Memory B cell (primary cell): ENCODE data around the gene SPA17.

Experiments
- ATAC-seq: fragments of 150-1000 bp; cut with Tn5 transposase; 2 replicates; pipeline ENCODE4 v1.10.0; 2021; ENCODE audit warnings: low read depth, mild to moderate bottlenecking, moderate library complexity
- DNase-seq, 2 donors: peaks; one replicate each; pipeline ENCODE4 v3.0.0; 2022; ENCODE audit warnings: low spot score in 2 of 2
- H3K27ac Mint-ChIP-seq: one replicate; pipeline ENCODE4 v1.8.0; 2022; ENCODE audit warnings: mild to moderate bottlenecking, moderate library complexity, mixed read lengths
- H3K27me3 Mint-ChIP-seq: one replicate; pipeline ENCODE4 v1.8.0; 2022; ENCODE audit warnings: mixed read lengths
- H3K36me3 Mint-ChIP-seq: one replicate; pipeline ENCODE4 v1.8.0; 2022; ENCODE audit warnings: mild to moderate bottlenecking, mixed read lengths
- H3K4me1 Mint-ChIP-seq: one replicate; pipeline ENCODE4 v1.8.0; 2022; ENCODE audit warnings: mixed read lengths
- H3K4me3 Mint-ChIP-seq: one replicate; pipeline ENCODE4 v1.8.0; 2022; ENCODE audit warnings: mild to moderate bottlenecking, moderate library complexity, mixed read lengths
- H3K9me3 Mint-ChIP-seq: one replicate; pipeline ENCODE4 v1.8.0; 2022; ENCODE audit warnings: mixed read lengths

The SPA17 gene

GRCh38 chr11:124673333-124674167, at the start of gene SPA17, which contains the start of gene SIAE:
TSS of gene SPA17 (plus strand) at chr11:124673904. CDS start at chr11:124675265, 1,361 bp downstream.
TSS of gene SIAE (minus strand) at chr11:124673739. CDS start at chr11:124673708, 31 bp downstream.
- H3K4me3 Mint-ChIP-seq: peak within 1 kb of the TSS; percentile 91
- H3K9me3 Mint-ChIP-seq: no peaks in the 10 kb centered on the region
- ATAC-seq (peak; percentile 85), DNase-seq (peak; percentile 74 to 90)
- H3K4me1 Mint-ChIP-seq: peaks cover 12% of the 10 kb centered on the region
- H3K27me3 Mint-ChIP-seq: no peaks in the 10 kb centered on the region
- H3K36me3 Mint-ChIP-seq: no peaks in the 10 kb centered on the region
- H3K27ac Mint-ChIP-seq: peak within 1 kb of the TSS; percentile 98

- H3K27ac Mint-ChIP-seq: peak overlapping the region; percentile 54
- no peak for DNase-seq
- no peaks in the 10 kb centered on the region for H3K27me3 Mint-ChIP-seq
- H3K4me3 Mint-ChIP-seq: no peak overlapping the region
- ATAC-seq: no peak
- H3K4me1 Mint-ChIP-seq: peaks cover 18% of the 10 kb centered on the region
- H3K9me3 Mint-ChIP-seq: no peaks in the 10 kb centered on the region
- H3K36me3 Mint-ChIP-seq: peaks cover 22% of the 10 kb centered on the region
Measured at GRCh38 chr11:124625504-124626168, 48.1 kb upstream of the SPA17 start.

- Mint-ChIP-seq H3K4me3 (no peak overlapping the region), H3K36me3 (peaks cover 31% of the 10 kb centered on the region), H3K27me3 (no peaks in the 10 kb centered on the region), H3K9me3 (no peaks in the 10 kb centered on the region), H3K4me1 (peaks cover 15% of the 10 kb centered on the region), H3K27ac (no peak overlapping the region)
- DNase-seq (no peak), ATAC-seq (no peak)
Measured at GRCh38 chr11:124627546-124627945, 46.2 kb upstream of the SPA17 start.

GRCh38 chr11:124629961-124630360, 43.7 kb upstream of the SPA17 start:
- no peak for ATAC-seq
- no peaks in the 10 kb centered on the region for H3K27me3 Mint-ChIP-seq
- H3K9me3 Mint-ChIP-seq: no peaks in the 10 kb centered on the region
- peaks cover 33% of the 10 kb centered on the region for H3K36me3 Mint-ChIP-seq
- H3K4me1 Mint-ChIP-seq: peaks cover 7% of the 10 kb centered on the region
- H3K27ac Mint-ChIP-seq: no peak overlapping the region
- H3K4me3 Mint-ChIP-seq: no peak overlapping the region
- DNase-seq: no peak

GRCh38 chr11:124633355-124633754, 40.3 kb upstream of the SPA17 start:
- no peaks in the 10 kb centered on the region for H3K9me3 Mint-ChIP-seq
- no peaks in the 10 kb centered on the region for H3K4me1 Mint-ChIP-seq
- H3K4me3 Mint-ChIP-seq: no peak overlapping the region
- no peak for ATAC-seq
- no peak for DNase-seq
- no peak overlapping the region for H3K27ac Mint-ChIP-seq
- no peaks in the 10 kb centered on the region for H3K27me3 Mint-ChIP-seq
- H3K36me3 Mint-ChIP-seq: peaks cover 32% of the 10 kb centered on the region

GRCh38 chr11:124635932-124636331, 37.8 kb upstream of the SPA17 start:
- ATAC-seq (no peak), DNase-seq (no peak)
- Mint-ChIP-seq H3K4me3 (no peak overlapping the region), H3K27me3 (no peaks in the 10 kb centered on the region), H3K9me3 (no peaks in the 10 kb centered on the region), H3K36me3 (peaks cover 22% of the 10 kb centered on the region), H3K4me1 (no peaks in the 10 kb centered on the region), H3K27ac (peak overlapping the region; percentile 15)

GRCh38 chr11:124638500-124638899, 35.2 kb upstream of the SPA17 start:
- ATAC-seq: no peak
- no peaks in the 10 kb centered on the region for H3K9me3 Mint-ChIP-seq

GRCh38 chr11:124639186-124639585, 34.5 kb upstream of the SPA17 start:
- peaks cover 11% of the 10 kb centered on the region for H3K36me3 Mint-ChIP-seq
- H3K9me3 Mint-ChIP-seq: no peaks in the 10 kb centered on the region
- ATAC-seq: no peak
- DNase-seq: no peak
- H3K4me1 Mint-ChIP-seq: no peaks in the 10 kb centered on the region
- H3K27ac Mint-ChIP-seq: no peak overlapping the region
- no peaks in the 10 kb centered on the region for H3K27me3 Mint-ChIP-seq
- H3K4me3 Mint-ChIP-seq: no peak overlapping the region

More at GRCh38 chr11:124638500-124638899, 35.2 kb upstream of the SPA17 start:
- H3K4me3 Mint-ChIP-seq: no peak overlapping the region
- H3K27me3 Mint-ChIP-seq: no peaks in the 10 kb centered on the region
- no peak overlapping the region for H3K27ac Mint-ChIP-seq
- H3K36me3 Mint-ChIP-seq: peaks cover 11% of the 10 kb centered on the region
- no peaks in the 10 kb centered on the region for H3K4me1 Mint-ChIP-seq
- no peak for DNase-seq

GRCh38 chr11:124640666-124641065, 33.0 kb upstream of the SPA17 start:
- no peak for DNase-seq
- H3K9me3 Mint-ChIP-seq: no peaks in the 10 kb centered on the region
- no peaks in the 10 kb centered on the region for H3K27me3 Mint-ChIP-seq
- H3K27ac Mint-ChIP-seq: no peak overlapping the region
- no peak for ATAC-seq
- no peak overlapping the region for H3K4me3 Mint-ChIP-seq
- H3K36me3 Mint-ChIP-seq: peaks cover 11% of the 10 kb centered on the region
- H3K4me1 Mint-ChIP-seq: peaks cover 6% of the 10 kb centered on the region

- Mint-ChIP-seq H3K27me3 (no peaks in the 10 kb centered on the region), H3K4me1 (peaks cover 10% of the 10 kb centered on the region), H3K27ac (no peak overlapping the region), H3K4me3 (no peak overlapping the region), H3K9me3 (no peaks in the 10 kb centered on the region), H3K36me3 (peaks cover 2% of the 10 kb centered on the region)
- ATAC-seq (no peak), DNase-seq (no peak)
Measured at GRCh38 chr11:124642628-124643027, 31.1 kb upstream of the SPA17 start.

- H3K27ac Mint-ChIP-seq: no peak overlapping the region
- H3K9me3 Mint-ChIP-seq: no peaks in the 10 kb centered on the region
- H3K4me1 Mint-ChIP-seq: peaks cover 10% of the 10 kb centered on the region
- DNase-seq (no peak), ATAC-seq (no peak)
- no peak overlapping the region for H3K4me3 Mint-ChIP-seq
- no peaks in the 10 kb centered on the region for H3K36me3 Mint-ChIP-seq
- no peaks in the 10 kb centered on the region for H3K27me3 Mint-ChIP-seq
Measured at GRCh38 chr11:124643042-124643604, 30.6 kb upstream of the SPA17 start.

GRCh38 chr11:124643605-124644425, 29.9 kb upstream of the SPA17 start:
- Mint-ChIP-seq H3K4me1 (peaks cover 10% of the 10 kb centered on the region), H3K27me3 (no peaks in the 10 kb centered on the region), H3K36me3 (no peaks in the 10 kb centered on the region), H3K27ac (no peak overlapping the region), H3K4me3 (no peak overlapping the region), H3K9me3 (no peaks in the 10 kb centered on the region)
- ATAC-seq: no peak
- no peak for DNase-seq

GRCh38 chr11:124644426-124645280, 29.1 kb upstream of the SPA17 start:
- Mint-ChIP-seq H3K27ac (no peak overlapping the region), H3K36me3 (no peaks in the 10 kb centered on the region), H3K4me3 (peak overlapping the region; percentile 0), H3K9me3 (no peaks in the 10 kb centered on the region), H3K4me1 (peaks cover 10% of the 10 kb centered on the region), H3K27me3 (no peaks in the 10 kb centered on the region)
- ATAC-seq: peak; percentile 53
- peak; percentile 15 to 18 for DNase-seq
